CD14-positive monocyte (primary cell): Measurements from ENCODE around the gene MAP2. TPM values are rescaled to one million over a fixed set of nuclear protein-coding genes. Genes with fewer than 3 reads are reported as not detected.

ENCODE experiments used
- DNase-seq, 3 donors: peaks; one replicate each; pipeline ENCODE4 v3.0.0-alpha.2; 2011 to 2022
- H2AFZ ChIP-seq: 2 replicates; pipeline ENCODE4 v1.6.0; 2012; ENCODE audit warnings: mild to moderate bottlenecking, low read depth, low read length, inconsistent platforms; ENCODE audit not compliant: insufficient read depth, poor library complexity, severe bottlenecking
- H3K27ac ChIP-seq, 2 donors: 1 replicate in 1 of 2; 2 replicates in 1 of 2; pipeline ENCODE4 v1.5.1; 2012 to 2013; ENCODE audit warnings: low read length in 2 of 2, control low read depth in 1 of 2, inconsistent platforms in 1 of 2, low read depth in 1 of 2, mild to moderate bottlenecking in 1 of 2
- H3K27me3 ChIP-seq, 2 donors: one replicate each; pipeline versions ENCODE4 v1.6.0 to v1.6.1; 2011 to 2013; ENCODE audit warnings: low read length in 2 of 2; ENCODE audit not compliant: control insufficient read depth in 2 of 2, insufficient read depth in 2 of 2
- H3K36me3 ChIP-seq, 2 donors: replicated peaks in 1 of 2; 1 replicate in 1 of 2; 2 replicates in 1 of 2; pipeline versions ENCODE4 v1.5.1 to v1.6.1; 2012 to 2013; ENCODE audit warnings: low read length in 2 of 2, control low read depth in 1 of 2, inconsistent platforms in 1 of 2, mild to moderate bottlenecking in 1 of 2; ENCODE audit not compliant: insufficient read depth in 2 of 2, control insufficient read depth in 1 of 2
- H3K4me1 ChIP-seq, 2 donors: 1 replicate in 1 of 2; 2 replicates in 1 of 2; pipeline versions ENCODE4 v1.5.1 to v1.6.1; 2012 to 2013; ENCODE audit warnings: low read length in 2 of 2, control low read depth in 1 of 2, inconsistent platforms in 1 of 2, mild to moderate bottlenecking in 1 of 2, moderate library complexity in 1 of 2; ENCODE audit not compliant: insufficient read depth in 2 of 2, control insufficient read depth in 1 of 2
- H3K4me2 ChIP-seq: replicated peaks from 2 replicates; pipeline ENCODE3; 2012; ENCODE audit warnings: low read length, moderate library complexity, mild to moderate bottlenecking; ENCODE audit not compliant: poor library complexity, severe bottlenecking; ENCODE audit errors: extremely low read depth
- H3K4me3 ChIP-seq, 3 experiments: fragments of 200-600 bp in 1 of 3; sonication (generic) in 1 of 3; replicated peaks in 1 of 3; 1 replicate in 2 of 3; 2 replicates in 1 of 3; pipeline ENCODE4 v1.5.1; 2011 to 2013; ENCODE audit warnings: low read length in 3 of 3, mild to moderate bottlenecking in 3 of 3, control low read depth in 2 of 3, low read depth in 2 of 3, inconsistent platforms in 1 of 3, moderate library complexity in 1 of 3
- H3K79me2 ChIP-seq: 2 replicates; pipeline ENCODE4 v1.6.0; 2012; ENCODE audit warnings: mild to moderate bottlenecking, control low read depth, inconsistent platforms, low read length, moderate library complexity; ENCODE audit not compliant: insufficient read depth
- H3K9ac ChIP-seq: 2 replicates; pipeline ENCODE4 v1.6.0; 2017; ENCODE audit warnings: low read length, mild to moderate bottlenecking; ENCODE audit not compliant: insufficient read depth, poor library complexity, severe bottlenecking
- H3K9me3 ChIP-seq, 2 donors: replicated peaks in 1 of 2; 1 replicate in 1 of 2; 2 replicates in 1 of 2; pipeline versions ENCODE4 v1.5.1 to v1.6.1; 2012 to 2013; ENCODE audit warnings: low read length in 2 of 2, control low read depth in 1 of 2; ENCODE audit not compliant: control insufficient read depth in 1 of 2, insufficient read depth in 1 of 2
- H4K20me1 ChIP-seq: 2 replicates; pipeline ENCODE4 v1.6.0; 2012; ENCODE audit warnings: mild to moderate bottlenecking, low read length, control low read depth, moderate library complexity; ENCODE audit not compliant: insufficient read depth
- H3K27ac Mint-ChIP-seq, 7 donors: one replicate each; pipeline ENCODE4 v1.8.0; 2020; ENCODE audit warnings: mild to moderate bottlenecking in 7 of 7, mixed read lengths in 7 of 7, moderate library complexity in 6 of 7, inconsistent platforms in 2 of 7
- H3K27me3 Mint-ChIP-seq, 3 donors: one replicate each; pipeline ENCODE4 v1.8.0; 2021 to 2022; ENCODE audit warnings: low read depth in 3 of 3, mild to moderate bottlenecking in 3 of 3, mixed read lengths in 3 of 3, moderate library complexity in 3 of 3, inconsistent platforms in 1 of 3
- H3K36me3 Mint-ChIP-seq, 2 donors: one replicate each; pipeline ENCODE4 v1.8.0; 2020; ENCODE audit warnings: mixed read lengths in 2 of 2, inconsistent platforms in 1 of 2, mild to moderate bottlenecking in 1 of 2
- H3K4me1 Mint-ChIP-seq: one replicate; pipeline ENCODE4 v1.8.0; 2020; ENCODE audit warnings: mild to moderate bottlenecking, mixed read lengths
- H3K4me3 Mint-ChIP-seq, 2 donors: one replicate each; pipeline ENCODE4 v1.8.0; 2020; ENCODE audit warnings: mild to moderate bottlenecking in 2 of 2, mixed read lengths in 2 of 2, moderate library complexity in 1 of 2
- H3K9me3 Mint-ChIP-seq, 7 donors: one replicate each; pipeline ENCODE4 v1.8.0; 2020 to 2022; ENCODE audit warnings: mixed read lengths in 7 of 7, mild to moderate bottlenecking in 6 of 7, moderate library complexity in 6 of 7, inconsistent platforms in 2 of 7
- CTCF ChIP-seq: fragments of 200-600 bp; IDR thresholded peaks from one replicate; pipeline ENCODE4 v1.8.0; 2022; ENCODE audit warnings: antibody characterized with exemption, mild to moderate bottlenecking
- WGBS: methylation state at CpG from one replicate; pipeline ENCODE4 v1.1.5; 2013; ENCODE audit warnings: missing lambda C conversion rate; ENCODE audit not compliant: insufficient coverage; 5-methylcytosine and 5-hydroxymethylcytosine counted together
- intact Hi-C, 2 donors: fragments of 100-400 bp; cut with micrococcal nuclease; formaldehyde crosslinking; loops; one replicate each; pipeline versions ENCODE4 v1.15.0 to v1.15.1; 2023
- polyA plus RNA-seq, 3 donors: library from polyadenylated mRNA; depleted of rRNA in 1 of 3; unstranded in 2 of 3; stranded (reverse) in 1 of 3; fragments of 300-500 nt in 2 of 3; fragments of >200 nt in 1 of 3; fragmentation: Illumina TruSeq in 2 of 3; gene quantifications; 1 replicate in 2 of 3; 2 replicates in 1 of 3; pipeline ENCODE4 v1.2.3, GENCODE V29; 2012 to 2021

Gene MAP2
- polyA plus RNA-seq, 3 donors, result not detected

DNA sequence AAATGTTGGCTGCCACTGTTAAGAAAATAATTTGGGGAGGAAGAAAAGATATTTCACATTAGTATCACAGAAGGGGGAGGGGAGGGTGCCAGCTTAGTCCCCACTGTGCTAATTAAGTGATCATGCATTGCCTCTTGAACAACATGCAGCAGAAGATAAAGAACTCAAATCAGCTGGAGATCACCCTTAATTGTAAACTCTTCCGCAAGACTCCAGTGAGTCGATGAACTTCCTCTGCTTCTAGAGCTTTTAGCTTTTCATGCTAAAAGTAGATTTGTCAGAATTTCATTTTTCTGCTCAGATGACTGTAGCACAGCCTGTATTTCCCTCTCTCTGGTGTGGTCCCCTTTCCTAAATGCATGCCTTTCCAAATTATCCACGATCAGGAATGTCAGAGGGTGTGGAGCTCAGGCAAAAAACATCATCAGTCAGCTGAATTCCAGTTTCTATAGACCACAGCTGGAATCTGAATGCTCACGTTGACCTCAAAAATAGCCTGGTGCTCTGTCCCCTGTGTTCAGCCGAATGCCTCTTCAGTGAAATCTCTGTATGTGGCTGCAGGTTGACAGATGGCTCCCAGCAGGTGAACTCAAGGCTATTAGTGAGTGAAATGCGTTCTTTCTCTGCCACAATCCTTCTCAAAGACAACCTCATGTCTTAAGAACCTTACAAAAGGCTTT is 191.0 kb downstream of the MAP2 start:
- H3K36me3 ChIP-seq, result no peaks in the 10 kb centered on the region
- H3K4me1 ChIP-seq, result peaks cover 0 to 2% of the 10 kb centered on the region in 2 donors
- H3K4me2 ChIP-seq, result no peak overlapping the region
- Mint-ChIP-seq H3K4me3 (no peak overlapping the region), H3K36me3 (no peaks in the 10 kb centered on the region), H3K27me3 (no peaks in the 10 kb centered on the region), H3K9me3 (peaks cover 3 to 9% (median 5%) of the 10 kb centered on the region in 7 donors), H3K27ac (no peak overlapping the region), H3K4me1 (peaks cover 3% of the 10 kb centered on the region)
- no peak overlapping the region for H3K9ac ChIP-seq
- H3K27me3 ChIP-seq, result no peaks in the 10 kb centered on the region
- H3K27ac ChIP-seq, result no peak overlapping the region
- no peak overlapping the region for H2AFZ ChIP-seq
- WGBS, result 38% methylated on average over 5 of the region's 6 CpGs
- intact Hi-C loops, result no loop called here
- DNase-seq, result no peak
- H3K4me3 ChIP-seq, result no peak overlapping the region
- no peak for TF ChIP-seq CTCF
- H3K9me3 ChIP-seq, result peaks cover 4% of the 10 kb centered on the region in 2 donors
- H3K79me2 ChIP-seq, result no peaks in the 10 kb centered on the region
- H4K20me1 ChIP-seq, result no peaks in the 10 kb centered on the region

DNA sequence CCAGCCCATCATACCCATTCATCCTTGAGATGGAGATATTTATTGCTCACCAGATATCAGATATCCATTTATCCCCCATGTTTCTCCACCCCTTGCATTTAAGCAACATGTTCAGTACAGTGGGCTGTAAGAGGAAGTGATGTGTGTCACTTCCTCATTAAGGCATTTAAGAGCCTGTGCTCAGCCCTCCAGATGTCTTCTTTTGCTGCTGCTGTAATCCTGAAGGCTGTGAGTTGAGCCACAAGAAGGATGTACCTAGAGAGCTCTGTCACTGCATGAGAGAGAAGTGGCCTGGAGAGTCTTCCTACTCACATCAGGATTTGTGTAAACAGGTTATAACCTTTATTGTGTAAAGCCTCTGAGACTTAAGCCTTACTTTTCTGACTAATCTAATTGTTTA is 195.9 kb downstream of the MAP2 start:
- Histone ChIP-seq H3K36me3 (no peaks in the 10 kb centered on the region), H2AFZ (no peak overlapping the region), H3K9ac (no peak overlapping the region), H3K79me2 (no peaks in the 10 kb centered on the region), H3K9me3 (peaks cover 4% of the 10 kb centered on the region in 2 donors), H3K4me2 (no peak overlapping the region), H3K27ac (no peak overlapping the region), H4K20me1 (no peaks in the 10 kb centered on the region), H3K4me3 (no peak overlapping the region), H3K4me1 (peaks cover 0 to 2% of the 10 kb centered on the region in 2 donors), H3K27me3 (no peaks in the 10 kb centered on the region)
- H3K4me3 Mint-ChIP-seq, result no peak overlapping the region
- H3K9me3 Mint-ChIP-seq, result peaks cover 3 to 9% (median 5%) of the 10 kb centered on the region in 7 donors
- peaks cover 0 to 2% (median 0%) of the 10 kb centered on the region in 3 donors for H3K27me3 Mint-ChIP-seq
- no peaks in the 10 kb centered on the region for H3K36me3 Mint-ChIP-seq
- H3K4me1 Mint-ChIP-seq, result peaks cover 6% of the 10 kb centered on the region
- peak; percentile 3 to 28 (median 21) for DNase-seq
- no peak overlapping the region for H3K27ac Mint-ChIP-seq
- intact Hi-C loops, result no loop called here
- TF ChIP-seq CTCF, result no peak
